Heart left ventricle (tissue), 13 donors: ENCODE data around the gene HMGA1.
"Not testable (repeated sequence)": the region's sequence is repeated elsewhere in the genome, so short reads cannot be mapped to it uniquely, and the experiment has no call there.

Source experiments
- CTCF ChIP-seq, 12 donors: fragments of 200-600 bp; sonication (generic) in 4 of 12; IDR thresholded peaks; one replicate each; pipeline versions ENCODE4 v1.5.0 to v1.8.0; 2018 to 2022; ENCODE audit warnings: antibody characterized with exemption in 12 of 12, mild to moderate bottlenecking in 5 of 12
- POLR2A ChIP-seq, 2 donors: fragments of 450-650 bp; IDR thresholded peaks; one replicate each; pipeline ENCODE4 v1.6.1; 2017; ENCODE audit warnings: antibody characterized with exemption in 2 of 2, mild to moderate bottlenecking in 2 of 2, moderate library complexity in 2 of 2
- donor health status: ischemic (EF 13 %, LVEDD 7.1; RV severe dilation, severe dysfunction).
- donor health status: DM: no; HTN: yes; CAD: no.
- donor health status: DM: no; HTN: no; CAD: no.
- donor health status: ischemic (EF 25% LVEDD 6.9; RV normal size, moderate dysfunction).
- donor health status: ischemic (EF 25% LVEDD 5.7; RV mildly dilated, moderate dysfunction).
- donor health status: ischemic (EF 35%, LVEDD 5.7; RV mildly dilated, moderate dysfunction).
- donor health status: nonischemic (EF 11% LVEDD 7.7; RV severe dilation, severe dysfunction).
- donor health status: DM: yes; HTN: yes; CAD: no.
- donor health status: PGD.
- donor health status: ischemic (EF 29% LVEDD 5.4; RV normal size, mild dysfunction).
- donor health status: nonischemic (EF 23%, LVEDD 6.1; RV moderate dilation, normal function).

GRCh38 chr6:34263484-34263883 is 26.8 kb downstream of the HMGA1 start:
- not testable (repeated sequence) for TF ChIP-seq CTCF, POLR2A (IDR thresholded peaks at IDR 0.05)
